ENCODE measurements around the gene KIF3C.
A peak's percentile ranks its signal among the peaks of the same experiment; 100 is the strongest.

The KIF3C gene

DNA sequence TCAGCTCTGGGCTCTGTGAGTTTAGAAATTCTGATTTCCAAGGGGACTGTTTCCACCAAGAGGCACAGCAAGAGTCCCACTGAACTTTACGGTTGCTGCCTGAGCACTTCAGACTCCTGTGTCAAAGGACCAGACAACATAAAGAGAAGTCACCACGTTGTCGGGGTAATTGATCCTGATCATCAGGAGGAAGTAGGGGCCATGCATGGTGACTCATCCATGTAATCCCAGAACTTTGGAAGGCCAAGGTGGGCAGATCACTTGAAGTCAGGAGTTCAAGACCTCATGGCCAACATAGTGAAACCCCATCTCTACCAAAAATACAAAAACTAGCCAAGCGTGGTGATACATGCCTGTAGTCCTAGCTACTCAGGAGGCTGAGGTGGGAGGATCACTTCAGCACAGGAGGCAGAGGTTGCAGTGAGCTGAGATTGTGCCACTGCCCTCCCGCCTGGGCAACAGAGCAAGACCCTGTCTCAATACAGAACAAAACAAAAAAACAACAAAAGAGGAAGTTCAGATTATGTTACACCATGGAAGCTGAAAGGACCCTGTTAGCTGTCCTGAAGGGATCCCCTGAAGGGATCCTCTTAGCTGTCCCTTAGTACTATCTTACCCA, 94.6 kb downstream of the KIF3C start:
- Histone ChIP-seq H3K4me3 (replicated peaks; ENCODE audit: low read depth, low read length) (no peak overlapping the region), H3K27me3 (replicated peaks; ENCODE audit: control insufficient read depth, insufficient read depth, low read length) (no peaks in the 10 kb centered on the region), H3K36me3 (ENCODE audit: control insufficient read depth, insufficient read depth, low read length) (no peaks in the 10 kb centered on the region)
- TF ChIP-seq, protein P1, sequence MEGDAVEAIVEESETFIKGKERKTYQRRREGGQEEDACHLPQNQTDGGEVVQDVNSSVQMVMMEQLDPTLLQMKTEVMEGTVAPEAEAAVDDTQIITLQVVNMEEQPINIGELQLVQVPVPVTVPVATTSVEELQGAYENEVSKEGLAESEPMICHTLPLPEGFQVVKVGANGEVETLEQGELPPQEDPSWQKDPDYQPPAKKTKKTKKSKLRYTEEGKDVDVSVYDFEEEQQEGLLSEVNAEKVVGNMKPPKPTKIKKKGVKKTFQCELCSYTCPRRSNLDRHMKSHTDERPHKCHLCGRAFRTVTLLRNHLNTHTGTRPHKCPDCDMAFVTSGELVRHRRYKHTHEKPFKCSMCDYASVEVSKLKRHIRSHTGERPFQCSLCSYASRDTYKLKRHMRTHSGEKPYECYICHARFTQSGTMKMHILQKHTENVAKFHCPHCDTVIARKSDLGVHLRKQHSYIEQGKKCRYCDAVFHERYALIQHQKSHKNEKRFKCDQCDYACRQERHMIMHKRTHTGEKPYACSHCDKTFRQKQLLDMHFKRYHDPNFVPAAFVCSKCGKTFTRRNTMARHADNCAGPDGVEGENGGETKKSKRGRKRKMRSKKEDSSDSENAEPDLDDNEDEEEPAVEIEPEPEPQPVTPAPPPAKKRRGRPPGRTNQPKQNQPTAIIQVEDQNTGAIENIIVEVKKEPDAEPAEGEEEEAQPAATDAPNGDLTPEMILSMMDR (IDR thresholded peaks at IDR 0.05; ENCODE audit: insufficient read depth, low read length, poor library complexity, severe bottlenecking): no peak
- DNase-seq (ENCODE audit: extremely low read depth, insufficient read length): no peak

DNA sequence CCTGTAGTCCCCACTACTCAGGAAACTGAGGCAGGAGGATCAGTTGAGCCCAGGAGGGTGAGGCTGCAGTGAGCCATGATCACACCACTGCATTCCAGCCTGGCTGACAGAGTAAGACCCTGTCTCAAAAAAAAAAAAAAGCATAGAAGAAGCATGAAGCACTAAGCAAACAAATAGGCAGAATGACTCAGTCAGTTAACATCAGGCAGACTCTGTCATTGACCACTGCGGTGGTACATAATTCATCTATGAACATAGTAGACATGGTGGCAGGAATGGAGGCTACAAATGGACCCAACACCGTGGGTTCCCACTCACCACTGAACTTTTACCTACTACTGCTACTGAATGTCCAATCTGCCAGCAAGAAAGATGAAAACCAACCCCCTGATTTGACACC, 96.4 kb downstream of the KIF3C start:
- Histone ChIP-seq H3K27me3 (replicated peaks; ENCODE audit: control insufficient read depth, insufficient read depth, low read length) (no peaks in the 10 kb centered on the region), H3K36me3 (ENCODE audit: control insufficient read depth, insufficient read depth, low read length) (no peaks in the 10 kb centered on the region), H3K4me3 (replicated peaks; ENCODE audit: low read depth, low read length) (no peak overlapping the region)
- DNase-seq (ENCODE audit: extremely low read depth, insufficient read length): no peak
- TF ChIP-seq, protein P1 (IDR thresholded peaks at IDR 0.05; ENCODE audit: insufficient read depth, low read length, poor library complexity, severe bottlenecking): no peak

DNA sequence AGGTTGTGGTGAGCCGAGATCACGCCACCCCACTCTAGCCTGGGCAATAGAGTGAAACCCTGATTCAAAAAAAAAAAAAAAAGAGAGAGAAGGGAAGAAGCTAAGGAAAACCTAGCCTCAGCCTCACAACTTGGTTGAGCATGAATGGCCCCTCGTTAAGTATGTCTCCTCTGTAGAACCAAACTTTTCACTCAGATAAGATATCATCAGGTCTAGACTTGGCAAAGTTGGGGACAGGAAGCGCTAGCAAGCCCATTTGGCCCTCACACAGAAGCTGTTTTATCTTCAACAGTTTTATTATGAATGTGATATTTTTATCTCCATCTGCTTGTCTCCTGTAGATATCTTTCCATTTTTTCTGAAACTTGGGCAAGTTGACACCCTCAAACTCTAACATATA, 100.5 kb downstream of the KIF3C start:
- H3K27me3 ChIP-seq (replicated peaks; ENCODE audit: control insufficient read depth, insufficient read depth, low read length): no peaks in the 10 kb centered on the region
- no peak overlapping the region for H3K4me3 ChIP-seq (replicated peaks; ENCODE audit: low read depth, low read length)
- DNase-seq (ENCODE audit: extremely low read depth, insufficient read length): no peak
- TF ChIP-seq, protein P1 (IDR thresholded peaks at IDR 0.05; ENCODE audit: insufficient read depth, low read length, poor library complexity, severe bottlenecking): no peak
- no peaks in the 10 kb centered on the region for H3K36me3 ChIP-seq (ENCODE audit: control insufficient read depth, insufficient read depth, low read length)

DNA sequence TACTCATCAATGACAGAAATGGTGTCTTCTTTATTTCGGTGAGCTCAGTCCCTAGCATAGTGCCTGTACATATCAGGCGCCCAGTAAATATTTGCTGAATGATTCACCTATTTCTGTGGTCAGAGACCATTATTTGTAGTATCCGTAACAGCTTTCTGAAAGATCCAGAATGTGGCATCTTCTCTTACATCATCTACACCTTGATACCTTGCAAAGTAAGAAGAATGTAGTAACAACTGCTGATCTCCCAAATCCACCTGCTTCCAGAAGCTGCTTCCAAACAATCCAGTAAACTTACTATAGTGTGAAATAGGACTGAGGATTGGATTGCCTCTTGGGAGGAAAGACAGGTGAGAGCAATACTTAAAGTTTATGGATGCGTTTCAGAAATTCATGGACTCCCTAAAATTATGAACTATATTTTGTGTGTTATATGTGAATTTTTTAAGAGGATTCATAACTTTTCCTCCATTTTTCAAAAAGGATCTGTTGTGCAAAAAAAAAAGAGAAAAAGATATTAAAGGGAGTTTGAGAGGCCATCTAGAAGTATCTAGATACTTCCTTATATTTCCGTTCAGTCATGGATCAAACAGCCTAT, 103.1 kb downstream of the KIF3C start:
- DNase-seq (ENCODE audit: extremely low read depth, insufficient read length): no peak
- H3K36me3 ChIP-seq (ENCODE audit: control insufficient read depth, insufficient read depth, low read length): peaks cover 2% of the 10 kb centered on the region; the same call in 1 of the 2 replicates
- H3K4me3 ChIP-seq (replicated peaks; ENCODE audit: low read depth, low read length): peak overlapping the region; percentile 62
- TF ChIP-seq, protein P1 (IDR thresholded peaks at IDR 0.05; ENCODE audit: insufficient read depth, low read length, poor library complexity, severe bottlenecking): no peak
- no peaks in the 10 kb centered on the region for H3K27me3 ChIP-seq (replicated peaks; ENCODE audit: control insufficient read depth, insufficient read depth, low read length)

DNA sequence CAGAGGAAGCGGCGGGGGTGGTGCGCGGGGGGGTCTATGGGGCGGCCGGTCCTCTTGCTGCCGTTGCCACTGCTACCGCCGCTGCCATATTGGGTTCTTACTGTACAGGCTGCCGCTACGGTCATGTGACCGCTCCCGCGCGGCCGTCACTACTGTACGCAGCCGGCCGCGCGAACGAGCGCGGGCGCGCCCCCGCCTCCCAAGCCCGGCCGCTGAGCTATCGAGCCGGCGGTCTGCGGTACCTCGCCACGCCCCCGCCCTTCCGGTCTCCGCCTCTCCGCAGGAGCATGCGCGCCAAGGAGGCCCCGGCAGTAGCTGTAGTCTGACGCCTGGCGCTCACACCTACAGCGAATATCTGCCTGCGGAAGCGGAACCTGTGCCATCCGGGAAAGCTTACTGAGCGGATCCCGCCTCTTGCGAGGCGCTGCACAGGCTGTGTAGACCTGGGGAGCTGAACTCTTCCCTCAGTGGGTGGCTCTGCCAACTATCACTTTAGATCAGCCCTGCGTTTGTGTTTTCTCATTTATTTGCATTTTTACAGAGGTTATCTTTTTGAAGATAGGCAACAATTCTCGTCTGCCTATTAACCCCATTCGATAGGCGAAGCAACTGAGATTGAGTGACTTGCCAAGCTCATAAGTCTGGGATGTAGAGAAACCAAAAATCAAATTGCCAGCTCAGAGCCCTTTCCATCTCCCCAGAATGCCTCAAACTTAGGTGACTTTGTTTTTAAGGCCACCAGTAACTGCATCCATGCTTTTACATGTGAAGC, 103.8 kb downstream of the KIF3C start, which contains the start of gene ASXL2:
Gene ASXL2 (minus strand): TSS at position 127 of the 772 bp plus-strand sequence. CDS start 265 bp downstream, outside the sequence.
- TF ChIP-seq, protein P1 (IDR thresholded peaks at IDR 0.05; ENCODE audit: insufficient read depth, low read length, poor library complexity, severe bottlenecking): no peak
- no peaks in the 10 kb centered on the region for H3K27me3 ChIP-seq (replicated peaks; ENCODE audit: control insufficient read depth, insufficient read depth, low read length)
- peaks cover 2% of the 10 kb centered on the region; the same call in 1 of the 2 replicates for H3K36me3 ChIP-seq (ENCODE audit: control insufficient read depth, insufficient read depth, low read length)
- H3K4me3 ChIP-seq (replicated peaks; ENCODE audit: low read depth, low read length): peak within 1 kb of the TSS; percentile 97
- DNase-seq (ENCODE audit: extremely low read depth, insufficient read length): peak; percentile 100

Measured in GM06990 (cell line).